OCI-LY1 (cell line): ENCODE measurements around the gene NSD1.

Source experiments
- H2AFZ ChIP-seq: fragments of 200-600 bp; sonication (generic), shearing (Covaris generic); 2 replicates; pipeline ENCODE4 v1.6.0; 2014; ENCODE audit warnings: antibody characterized with exemption, mild to moderate bottlenecking, low read length
- H3F3A ChIP-seq: fragments of 200-600 bp; sonication (generic), shearing (Covaris generic); 2 replicates; pipeline ENCODE4 v1.6.0; 2014; ENCODE audit warnings: mild to moderate bottlenecking, antibody characterized with exemption, low read length, moderate library complexity; ENCODE audit not compliant: insufficient read depth
- H3K27ac ChIP-seq: fragments of 200-600 bp; sonication (generic); 2 replicates; pipeline ENCODE4 v1.5.1; 2014; ENCODE audit warnings: low read length, mixed run types, mild to moderate bottlenecking, low read depth; ENCODE audit not compliant: poor library complexity, severe bottlenecking
- H3K27me3 ChIP-seq: fragments of 200-600 bp; sonication (generic); 2 replicates; pipeline ENCODE4 v1.6.0; 2014; ENCODE audit warnings: antibody characterized with exemption, mild to moderate bottlenecking, low read length, moderate library complexity; ENCODE audit not compliant: insufficient read depth
- H3K36me3 ChIP-seq: fragments of 200-600 bp; sonication (generic); 2 replicates; pipeline ENCODE4 v1.6.1; 2014; ENCODE audit warnings: mild to moderate bottlenecking, antibody characterized with exemption, low read length, moderate library complexity, mixed read lengths; ENCODE audit not compliant: insufficient read depth
- H3K4me1 ChIP-seq: fragments of 200-600 bp; sonication (generic); 2 replicates; pipeline ENCODE4 v1.5.1; 2014; ENCODE audit warnings: mild to moderate bottlenecking, low read length, moderate library complexity; ENCODE audit not compliant: insufficient read depth, severe bottlenecking
- H3K4me2 ChIP-seq: fragments of 200-600 bp; sonication (generic), shearing (Covaris generic); 2 replicates; pipeline ENCODE4 v1.6.1; 2014; ENCODE audit warnings: low read length
- H3K4me3 ChIP-seq: fragments of 200-600 bp; sonication (generic); 2 replicates; pipeline ENCODE4 v1.5.1; 2014; ENCODE audit warnings: low read length, low read depth, mild to moderate bottlenecking, mixed read lengths; ENCODE audit not compliant: poor library complexity, severe bottlenecking
- H3K79me2 ChIP-seq: fragments of 200-600 bp; shearing (Covaris generic); 2 replicates; pipeline ENCODE4 v1.6.1; 2016; ENCODE audit warnings: mixed run types, low read length, mixed read lengths; ENCODE audit not compliant: insufficient read depth
- H3K9ac ChIP-seq: fragments of 200-600 bp; sonication (generic), shearing (Covaris generic); 2 replicates; pipeline ENCODE4 v1.6.1; 2014; ENCODE audit warnings: mild to moderate bottlenecking, low read length, mixed read lengths
- H3K9me2 ChIP-seq: fragments of 200-600 bp; sonication (generic), shearing (Covaris generic); 2 replicates; pipeline ENCODE4 v1.6.1; 2014; ENCODE audit warnings: low read depth, mild to moderate bottlenecking, low read length, mixed read lengths
- H3K9me3 ChIP-seq: fragments of 200-600 bp; shearing (Covaris generic); 2 replicates; pipeline ENCODE4 v1.6.1; 2014; ENCODE audit warnings: low read length, mixed read lengths
- H4K20me1 ChIP-seq: fragments of 200-600 bp; sonication (generic), shearing (Covaris generic); 2 replicates; pipeline ENCODE4 v1.6.0; 2016; ENCODE audit warnings: mild to moderate bottlenecking, low read length; ENCODE audit not compliant: insufficient read depth
- CTCF ChIP-seq: fragments of 200-600 bp; sonication (generic), shearing (Covaris generic); IDR thresholded peaks from 2 replicates; pipeline ENCODE4 v1.5.1; 2017; ENCODE audit warnings: mild to moderate bottlenecking, antibody characterized with exemption, low read length, moderate library complexity, mixed read lengths
- EZH2 ChIP-seq: fragments of 200-600 bp; sonication (generic), shearing (Covaris generic); IDR thresholded peaks from 2 replicates; pipeline ENCODE4 v1.8.0; 2017; ENCODE audit warnings: borderline replicate concordance, mixed run types, mild to moderate bottlenecking, antibody characterized with exemption, low read length, moderate library complexity, mixed read lengths

NSD1 gene

GRCh38 chr5:177220576-177220975, 87.0 kb downstream of the NSD1 start:
- Histone ChIP-seq H4K20me1 (no peaks in the 10 kb centered on the region), H3K4me2 (no peak overlapping the region), H2AFZ (no peak overlapping the region), H3K9me3 (no peaks in the 10 kb centered on the region), H3K79me2 (peaks cover 43% of the 10 kb centered on the region), H3K4me1 (peaks cover 15% of the 10 kb centered on the region), H3K27me3 (no peaks in the 10 kb centered on the region), H3K9me2 (no peaks in the 10 kb centered on the region), H3K4me3 (no peak overlapping the region), H3K27ac (no peak overlapping the region), H3F3A (no peaks in the 10 kb centered on the region), H3K36me3 (peaks cover 49% of the 10 kb centered on the region), H3K9ac (no peak overlapping the region)
- TF ChIP-seq CTCF = no peak
- no peak for TF ChIP-seq EZH2

- H3K36me3 ChIP-seq = peaks cover 43% of the 10 kb centered on the region
- H3K79me2 ChIP-seq = peaks cover 60% of the 10 kb centered on the region
- TF ChIP-seq CTCF (no peak), EZH2 (no peak)
These were observed 88.7 kb downstream of the NSD1 start for GRCh38 chr5:177222269-177222668.

GRCh38 chr5:177225798-177226197, 92.2 kb downstream of the NSD1 start:
- Histone ChIP-seq H3F3A (no peaks in the 10 kb centered on the region), H3K9me3 (no peaks in the 10 kb centered on the region), H3K9ac (no peak overlapping the region), H3K4me1 (peaks cover 11% of the 10 kb centered on the region), H3K4me2 (no peak overlapping the region), H3K36me3 (peaks cover 45% of the 10 kb centered on the region), H3K4me3 (no peak overlapping the region), H3K27me3 (no peaks in the 10 kb centered on the region), H3K79me2 (peaks cover 65% of the 10 kb centered on the region), H3K9me2 (no peaks in the 10 kb centered on the region), H4K20me1 (no peaks in the 10 kb centered on the region), H3K27ac (no peak overlapping the region), H2AFZ (no peak overlapping the region)
- TF ChIP-seq EZH2 = no peak
- no peak for TF ChIP-seq CTCF

More at GRCh38 chr5:177222269-177222668, 88.7 kb downstream of the NSD1 start:
- Histone ChIP-seq H3K9me3 (no peaks in the 10 kb centered on the region), H3K27ac (no peak overlapping the region), H3K9me2 (no peaks in the 10 kb centered on the region), H3K27me3 (no peaks in the 10 kb centered on the region), H3F3A (no peaks in the 10 kb centered on the region), H3K4me3 (no peak overlapping the region), H2AFZ (no peak overlapping the region), H3K4me2 (no peak overlapping the region), H4K20me1 (no peaks in the 10 kb centered on the region), H3K4me1 (peaks cover 15% of the 10 kb centered on the region), H3K9ac (no peak overlapping the region)
